NCI-H2107 (cell line): ENCODE results near the gene EXOC2.
"Not testable (repeated sequence)": the region's sequence is repeated elsewhere in the genome, so short reads cannot be mapped to it uniquely, and the experiment has no call there.

Experiments
- DNase-seq: peaks from one replicate; lab custom pipeline; 2025; lab: John Stamatoyannopoulos, UW

Gene EXOC2

DNA sequence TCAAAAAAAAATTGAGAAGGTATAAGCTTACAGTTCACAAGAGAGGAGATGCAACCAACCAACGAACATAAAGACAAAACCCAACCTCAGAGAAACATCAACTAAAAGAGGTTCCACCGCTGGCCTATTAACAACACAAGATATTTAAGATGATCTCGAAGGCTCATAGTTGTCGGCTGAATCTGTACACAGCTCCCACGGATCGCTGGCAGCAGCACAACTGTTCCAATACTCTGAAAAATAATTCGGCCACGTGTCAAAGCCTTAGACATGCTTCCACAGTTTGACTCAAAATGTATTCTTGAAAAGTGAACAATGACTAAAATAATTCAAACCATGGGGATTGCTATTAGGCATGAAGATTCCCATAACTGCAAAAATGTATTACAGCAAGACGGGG, 13.7 kb downstream of the EXOC2 start:
- no peak for DNase-seq

DNA sequence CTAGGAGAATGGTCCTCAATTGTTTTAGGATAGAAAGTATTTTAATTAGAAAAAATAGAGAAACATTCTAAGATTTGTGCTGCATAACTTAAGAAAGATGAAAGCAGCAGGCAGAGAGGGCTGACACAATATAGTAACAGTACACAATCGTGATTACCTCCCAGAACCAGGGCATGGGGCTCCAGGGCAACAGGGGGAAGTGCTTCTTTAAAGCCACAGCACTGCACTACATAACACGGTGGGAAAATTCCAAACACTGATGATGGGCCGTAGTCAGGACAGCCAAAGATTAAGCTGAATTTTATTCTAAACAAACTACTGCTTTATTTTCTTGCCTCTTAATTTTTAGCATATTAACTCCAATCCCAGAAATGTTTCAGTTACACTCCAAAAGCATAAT, 14.4 kb downstream of the EXOC2 start:
- no peak for DNase-seq

DNA sequence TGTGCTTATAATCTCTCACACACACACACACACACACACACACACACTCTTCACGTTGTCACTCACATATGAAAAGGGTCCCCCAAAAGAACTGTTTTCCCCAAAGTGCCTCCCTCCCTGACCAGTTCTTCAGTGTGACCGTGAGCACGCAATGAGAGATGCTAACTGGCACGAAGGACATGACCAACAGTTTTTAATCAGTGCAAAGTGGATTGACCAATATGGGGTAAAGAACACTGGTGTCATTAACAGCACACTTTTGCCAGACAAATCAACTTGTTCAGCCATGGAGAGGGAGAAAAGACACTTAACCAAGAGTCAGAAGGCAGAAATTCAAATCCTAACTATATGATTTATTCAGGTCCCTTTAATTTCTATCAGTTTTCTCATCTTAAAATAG, 15.0 kb downstream of the EXOC2 start:
- no peak for DNase-seq

DNA sequence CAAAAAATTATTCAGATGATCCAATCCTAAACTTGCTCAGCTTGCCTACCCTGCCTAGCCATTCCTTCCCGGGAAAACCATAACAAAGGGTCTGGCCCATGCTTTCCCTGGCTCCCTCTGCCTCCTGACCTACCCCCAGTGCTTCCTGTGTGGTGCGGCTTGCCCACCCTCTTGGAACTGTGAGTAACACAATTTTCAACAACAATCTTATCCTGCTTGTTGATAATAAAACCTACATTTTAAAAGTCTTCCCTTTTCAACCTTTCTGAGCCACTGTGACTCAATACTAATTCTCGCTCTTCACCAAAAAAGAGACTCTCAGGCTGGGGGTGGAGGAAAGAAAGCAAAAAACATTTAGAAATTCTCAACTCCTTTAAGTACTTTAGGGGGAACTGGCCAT, 18.0 kb downstream of the EXOC2 start:
- DNase-seq: no peak

- DNase-seq: no peak
These were observed 18.5 kb downstream of the EXOC2 start for GRCh38 chr6:674406-674805.

DNA sequence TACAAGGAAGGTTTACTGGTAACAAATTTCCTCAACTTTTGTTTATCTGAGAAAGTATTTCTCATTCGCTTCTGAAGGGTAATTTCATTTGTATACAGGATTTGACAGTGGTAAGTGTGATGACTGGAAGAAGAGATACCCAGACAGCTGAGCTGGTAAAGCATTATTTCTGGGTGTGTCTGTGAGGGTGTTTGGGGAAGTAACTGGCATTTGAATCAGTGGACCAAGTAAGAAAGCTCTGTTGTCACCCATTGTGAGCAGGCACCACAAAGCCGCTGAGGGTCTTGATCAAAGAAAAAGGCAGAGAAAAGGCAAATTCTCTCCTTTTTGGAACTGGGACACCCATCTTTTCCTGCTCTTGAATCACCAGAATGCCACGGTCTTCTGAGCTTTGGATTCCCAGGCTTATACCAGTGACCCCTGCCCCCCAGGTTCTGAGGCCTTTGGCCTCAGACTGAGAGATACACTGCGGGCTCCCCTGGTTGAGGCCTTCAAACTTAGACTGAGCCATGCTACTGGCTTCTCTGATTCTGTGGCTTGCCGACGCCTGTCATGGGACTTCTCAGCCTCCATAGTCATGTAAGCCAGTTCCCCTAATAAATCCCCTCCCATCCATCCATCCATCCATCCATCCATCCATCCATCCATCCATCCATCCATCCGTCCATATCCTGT, 25.5 kb downstream of the EXOC2 start:
- DNase-seq: no peak

GRCh38 chr6:665403-666267, 27.3 kb downstream of the EXOC2 start:
- DNase-seq: no peak

GRCh38 chr6:663788-664187, 29.2 kb downstream of the EXOC2 start:
- not testable (repeated sequence) for DNase-seq

DNA sequence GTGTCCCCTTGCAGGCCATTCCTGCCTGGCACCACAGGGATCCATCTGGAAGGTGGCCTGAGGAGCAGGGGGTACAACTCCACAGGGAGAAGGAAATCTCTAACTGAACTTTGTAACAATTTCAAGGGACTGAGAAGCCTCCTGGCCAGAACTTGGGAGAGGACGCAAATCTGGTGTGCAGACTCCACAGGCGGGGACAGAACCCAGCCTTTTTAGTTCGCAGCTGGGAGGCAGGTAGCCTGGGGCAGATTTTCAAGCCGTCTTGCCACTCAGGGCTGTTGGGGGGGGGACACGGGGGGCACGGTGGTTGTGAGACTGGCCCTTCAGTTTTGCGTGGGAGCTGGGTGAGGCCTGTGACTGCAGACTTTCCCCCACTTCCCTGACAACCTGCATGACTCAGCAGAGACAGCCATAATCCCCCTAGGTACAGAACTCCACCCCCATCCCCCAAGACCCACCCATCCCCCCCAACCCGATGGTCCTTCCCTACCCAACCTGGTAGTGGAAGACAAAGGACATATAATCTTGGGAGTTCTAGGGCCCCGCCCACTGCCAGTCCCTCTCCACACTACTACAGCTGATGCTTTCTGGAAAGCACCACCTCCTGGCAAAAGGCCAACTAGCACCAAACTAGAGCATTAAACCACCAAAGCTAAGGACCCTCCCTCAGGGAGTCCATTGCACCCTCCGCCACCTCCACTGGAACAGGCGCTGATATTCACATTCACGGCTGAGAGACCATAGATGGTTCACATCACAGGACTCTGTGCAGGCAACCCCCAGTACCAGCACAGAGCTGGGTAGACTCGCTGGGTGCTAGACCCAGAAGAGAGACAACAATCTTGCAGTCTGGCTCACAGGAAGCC, 33.0 kb downstream of the EXOC2 start:
- no peak for DNase-seq

DNA sequence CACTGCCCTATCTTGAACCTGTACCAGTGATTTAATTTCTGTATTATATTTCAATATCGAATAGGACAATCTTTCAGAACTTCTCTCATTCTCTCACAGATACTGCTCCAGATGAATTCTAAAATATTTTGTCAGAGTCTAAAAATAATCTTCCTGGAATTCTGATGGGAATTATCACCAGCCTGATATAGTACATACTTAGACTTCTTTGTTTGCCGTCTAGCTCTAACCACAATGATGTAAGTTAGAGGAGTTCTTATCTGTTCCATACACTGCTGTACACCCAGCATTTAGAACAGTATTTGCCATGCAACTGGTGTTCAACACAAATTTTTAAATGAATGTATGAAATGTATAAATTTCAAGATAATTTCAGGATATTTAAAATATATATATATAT, 34.7 kb downstream of the EXOC2 start:
- DNase-seq: no peak

DNA sequence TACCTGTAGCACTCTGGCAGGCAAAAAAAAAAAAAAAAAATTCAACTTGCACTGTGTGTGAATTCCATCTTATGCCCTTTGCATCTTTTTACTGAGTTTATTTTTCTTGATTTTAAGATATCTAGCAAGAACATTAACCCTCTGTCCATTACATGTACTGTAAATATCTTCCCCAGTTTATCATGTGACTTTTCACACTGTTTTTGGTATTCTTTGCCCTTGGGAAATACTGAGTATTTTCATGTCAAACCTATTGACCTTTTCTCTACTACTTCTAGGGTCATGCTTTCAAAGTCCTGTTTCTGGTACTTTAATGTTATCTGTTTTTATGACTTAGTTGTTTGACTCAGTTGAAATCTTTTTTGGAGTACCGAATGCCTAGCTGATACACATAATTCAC, 35.2 kb downstream of the EXOC2 start:
- no peak for DNase-seq

GRCh38 chr6:656460-657252, 36.3 kb downstream of the EXOC2 start, which contains the start of gene HUS1B:
Gene HUS1B (minus strand): TSS chr6:657100. CDS start chr6:656944, 156 bp downstream.
- no peak for DNase-seq

- DNase-seq: no peak
These were observed 38.8 kb downstream of the EXOC2 start for GRCh38 chr6:654136-654535.

- no peak for DNase-seq
These were observed 40.1 kb downstream of the EXOC2 start for GRCh38 chr6:652865-653264.

DNA sequence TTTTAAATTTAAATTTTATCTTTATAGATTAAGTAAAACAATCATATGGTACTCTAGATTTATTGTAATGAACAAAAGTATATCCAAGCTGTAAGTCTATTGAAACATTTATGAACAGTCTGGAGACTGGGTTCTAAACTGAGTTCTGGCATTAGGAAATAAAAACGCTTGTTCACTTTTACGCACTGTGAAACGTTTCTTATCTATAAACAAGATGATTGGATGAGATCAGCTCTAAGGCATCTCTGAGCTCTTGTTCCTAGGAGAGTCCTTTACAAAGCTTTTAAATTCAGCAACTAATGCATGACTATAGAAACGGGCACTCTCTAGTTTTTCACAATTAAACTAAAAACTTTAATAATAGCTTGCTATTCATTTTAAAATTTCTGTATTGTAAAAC, 42.8 kb downstream of the EXOC2 start:
- no peak for DNase-seq

GRCh38 chr6:642805-643204, 50.1 kb downstream of the EXOC2 start:
- no peak for DNase-seq

DNA sequence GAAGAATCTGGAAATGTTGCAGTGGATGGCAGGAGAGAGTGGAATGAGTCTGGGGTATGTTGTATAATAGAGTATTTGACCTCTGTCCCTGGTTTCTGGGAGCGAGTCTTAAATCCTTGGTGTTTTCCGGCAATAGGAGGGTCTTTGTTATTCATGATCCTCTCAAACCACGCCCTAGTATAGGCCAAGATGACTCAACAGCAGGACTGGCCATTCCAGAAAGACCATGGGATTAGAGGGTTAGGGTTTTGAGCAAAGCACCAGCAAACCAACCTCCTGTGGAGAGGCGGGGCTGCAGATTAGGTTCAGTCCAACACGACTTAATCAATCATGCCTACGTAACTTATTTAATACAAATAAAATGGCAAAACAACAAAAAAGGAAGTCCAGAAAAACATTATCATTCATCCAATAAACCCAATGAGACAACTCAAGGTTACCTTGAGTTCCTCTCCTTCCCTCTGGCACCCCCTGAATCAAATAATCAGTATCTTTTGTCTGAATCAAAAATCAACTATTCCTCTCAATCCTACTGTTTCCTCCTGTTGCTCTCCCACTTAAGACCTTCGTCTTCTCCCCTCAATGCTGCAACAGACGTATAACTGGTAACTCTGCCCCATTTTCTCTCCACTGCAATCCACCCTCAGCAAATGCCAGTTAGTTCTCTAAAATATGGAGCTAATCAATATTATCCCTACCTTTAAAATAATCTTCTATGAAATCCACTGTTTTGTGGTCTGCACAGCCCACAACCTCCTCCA, 51.5 kb downstream of the EXOC2 start:
- no peak for DNase-seq

GRCh38 chr6:636488-636887, 56.5 kb downstream of the EXOC2 start:
- no peak for DNase-seq

GRCh38 chr6:635233-635632, 57.7 kb downstream of the EXOC2 start:
- DNase-seq: no peak

GRCh38 chr6:633611-634010, 59.3 kb downstream of the EXOC2 start:
- no peak for DNase-seq

DNA sequence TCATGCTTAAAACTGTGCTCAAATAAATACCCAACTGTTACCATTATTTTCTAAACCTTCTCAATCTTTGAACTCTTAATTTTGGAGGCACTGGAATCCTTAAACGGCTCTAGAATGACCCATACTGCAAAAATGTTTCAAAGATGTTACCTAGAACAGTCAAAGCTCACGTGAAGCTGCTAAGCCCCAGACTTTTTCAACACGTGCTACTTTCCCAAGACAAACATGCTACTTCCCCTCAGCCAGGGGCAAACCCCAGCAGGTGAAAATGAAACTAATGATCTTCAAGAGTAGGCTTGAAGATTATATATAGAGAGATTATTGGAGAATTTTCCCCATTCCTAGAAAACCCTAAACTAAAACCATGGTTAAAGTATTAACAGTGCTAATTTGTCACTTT, 64.2 kb downstream of the EXOC2 start:
- DNase-seq: no peak
